Stimulated activated CD4-positive, alpha-beta T cell treated with anti-CD3 and anti-CD28 coated beads, Interleukin-12 subunit alpha, Interleukin-12 subunit beta, amount 100 ng/mL, for 24 hours (primary cell): Measurements from ENCODE around the gene TRO.

Source experiments
- DNase-seq, 2 experiments: peaks; one replicate each; pipeline ENCODE4 v3.0.0-alpha.2; 2020; ENCODE audit warnings: low read depth in 2 of 2

The TRO gene

GRCh38 chrX:54920610-54921426 is at the start of gene TRO:
Gene TRO (plus strand): TSS chrX:54920824. CDS start chrX:54922247, 1,423 bp downstream.
- no peak for DNase-seq

- DNase-seq, result no peak
Observed at GRCh38 chrX:54885740-54886139, 34.9 kb upstream of the TRO start.

GRCh38 chrX:54891573-54891972 is 29.1 kb upstream of the TRO start:
- DNase-seq, result peak in 1 of 2 experiments; percentile 0

- DNase-seq, result no peak
Observed at GRCh38 chrX:54894159-54894558, 26.5 kb upstream of the TRO start.

- DNase-seq, result no peak
Observed at GRCh38 chrX:54909941-54910340, 10.7 kb upstream of the TRO start.

- peak; percentile 34 to 50 for DNase-seq
Observed at GRCh38 chrX:54921427-54922021, 900 bp downstream of the TRO start.

- DNase-seq, result no peak
Observed at GRCh38 chrX:54922547-54922946, 1.9 kb downstream of the TRO start.

GRCh38 chrX:54923376-54923775 is 2.8 kb downstream of the TRO start:
- no peak for DNase-seq

GRCh38 chrX:54926978-54927377 is 6.4 kb downstream of the TRO start:
- no peak for DNase-seq

- no peak for DNase-seq
Observed at GRCh38 chrX:54928876-54929275, 8.3 kb downstream of the TRO start.

GRCh38 chrX:54930291-54931049 is 9.8 kb downstream of the TRO start:
- DNase-seq, result no peak

GRCh38 chrX:54931107-54931506 is 10.5 kb downstream of the TRO start:
- DNase-seq, result no peak

- no peak for DNase-seq
Observed at GRCh38 chrX:54933150-54933826, 12.7 kb downstream of the TRO start.

- no peak for DNase-seq
Observed at GRCh38 chrX:54934058-54934457, 13.4 kb downstream of the TRO start.

GRCh38 chrX:54934890-54935289 is 14.3 kb downstream of the TRO start:
- no peak for DNase-seq

GRCh38 chrX:54935306-54935705 is 14.7 kb downstream of the TRO start:
- no peak for DNase-seq

GRCh38 chrX:54937416-54937815 is 16.8 kb downstream of the TRO start:
- no peak for DNase-seq

GRCh38 chrX:54944816-54945215 is 24.2 kb downstream of the TRO start:
- no peak for DNase-seq

- DNase-seq, result no peak
Observed at GRCh38 chrX:54945224-54945623, 24.6 kb downstream of the TRO start.

GRCh38 chrX:54950730-54951375 is 30.2 kb downstream of the TRO start:
- no peak for DNase-seq

- DNase-seq, result no peak
Observed at GRCh38 chrX:54961750-54962149, 41.1 kb downstream of the TRO start.
